Motor neuron (in vitro differentiated cells): ENCODE data around the gene EFNA3. TPM values are rescaled to one million over a fixed set of nuclear protein-coding genes. Genes with fewer than 3 reads are reported as not detected.

Source experiments
- ATAC-seq, 8 experiments: fragments of 200-7000 bp; cut with Tn5 transposase; replicated peaks in 6 of 8; 2 replicates each; pipeline ENCODE4 v1.8.0; 2021; ENCODE audit warnings: mild to moderate bottlenecking in 8 of 8, moderate library complexity in 8 of 8
- H3K27ac ChIP-seq, 2 donors: fragments of 250-450 bp; sonication (Bioruptor Pico); 2 replicates each; pipeline ENCODE4 v1.9.0; 2021; ENCODE audit warnings: antibody characterized with exemption in 2 of 2, mild to moderate bottlenecking in 2 of 2, moderate library complexity in 1 of 2
- H3K4me1 ChIP-seq, 2 donors: fragments of 250-450 bp; sonication (Bioruptor Pico); replicated peaks in 1 of 2; 2 replicates each; pipeline ENCODE4 v1.6.1; 2021; ENCODE audit warnings: antibody characterized with exemption in 2 of 2, mild to moderate bottlenecking in 2 of 2, moderate library complexity in 1 of 2
- H3K4me3 ChIP-seq, 5 donors: fragments of 250-450 bp; sonication (Bioruptor Pico); 2 replicates each; pipeline ENCODE4 v1.9.0; 2021; ENCODE audit warnings: antibody characterized with exemption in 5 of 5, mild to moderate bottlenecking in 5 of 5, moderate library complexity in 4 of 5
- WGBS, 10 experiments: fragments of 450-650 bp; shearing (Covaris generic); methylation state at CpG; one replicate each; pipeline ENCODE4 v1.0.0; 2022; 5-methylcytosine and 5-hydroxymethylcytosine counted together
- in situ Hi-C, 9 experiments: fragments of 400-800 bp; cut with MboI; loops; one replicate each; pipeline ENCODE4 v1.15.0; 2021; ENCODE audit warnings: low sequenced_read_pairs in 9 of 9, low pct_unique_long_range_greater_than_20kb in 2 of 9; ENCODE audit not compliant: unreplicated experiment in 9 of 9
- total RNA-seq, 8 experiments: library from RNA; unstranded; fragments of 300-600 nt; gene quantifications; 2 replicates each; pipeline versions ENCODE4 v1.2.3 to v1.2.4, GENCODE V29; 2022

The EFNA3 gene, protein sequence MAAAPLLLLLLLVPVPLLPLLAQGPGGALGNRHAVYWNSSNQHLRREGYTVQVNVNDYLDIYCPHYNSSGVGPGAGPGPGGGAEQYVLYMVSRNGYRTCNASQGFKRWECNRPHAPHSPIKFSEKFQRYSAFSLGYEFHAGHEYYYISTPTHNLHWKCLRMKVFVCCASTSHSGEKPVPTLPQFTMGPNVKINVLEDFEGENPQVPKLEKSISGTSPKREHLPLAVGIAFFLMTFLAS
- 10 to 100 TPM in 5 of 8 experiments, 1 to 10 TPM in 2, under 1 TPM in 1; 0.71 to 53.7 (median 27.8) TPM for total RNA-seq

DNA sequence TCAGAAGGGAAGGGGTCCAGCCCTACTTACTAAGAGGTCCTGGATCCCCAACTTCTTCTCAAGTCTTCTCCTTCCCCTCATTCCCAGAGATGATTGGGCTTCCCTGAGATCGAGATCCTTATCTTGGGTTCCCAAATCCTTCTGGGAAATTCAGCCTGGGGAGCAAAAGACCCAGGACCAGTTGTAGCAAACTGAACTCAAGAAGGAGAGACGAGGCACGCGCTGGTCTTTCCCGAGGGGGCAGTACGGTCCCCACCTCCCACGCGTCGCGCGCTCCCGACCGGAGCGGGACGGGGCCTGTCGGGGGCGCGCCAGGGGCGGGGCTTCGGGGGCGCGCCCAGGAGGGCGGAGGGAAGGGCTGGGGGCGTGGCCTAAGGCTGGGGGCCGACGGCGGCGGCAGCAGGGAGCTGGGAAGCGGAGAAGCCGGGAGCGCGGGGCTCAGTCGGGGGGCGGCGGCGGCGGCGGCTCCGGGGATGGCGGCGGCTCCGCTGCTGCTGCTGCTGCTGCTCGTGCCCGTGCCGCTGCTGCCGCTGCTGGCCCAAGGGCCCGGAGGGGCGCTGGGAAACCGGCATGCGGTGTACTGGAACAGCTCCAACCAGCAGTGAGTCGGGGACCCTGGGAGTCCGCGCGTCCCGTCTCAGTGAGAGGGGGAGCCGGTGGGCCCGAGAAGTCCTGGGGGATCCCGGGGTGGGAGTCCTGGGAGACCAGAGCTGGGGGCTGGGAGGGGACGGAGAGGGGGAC is at the start of gene EFNA3:
Gene EFNA3, plus strand, starts transcription at position 369 of the 741 bp plus-strand sequence. Its CDS starts 105 bp downstream, at position 474.
- ATAC-seq: peak; percentile 24 to 64 (median 40)
- H3K4me1 ChIP-seq: peaks cover 51 to 56% of the 10 kb centered on the region in 2 donors
- peak within 1 kb of the TSS; percentile 60 to 84 (median 80) for H3K4me3 ChIP-seq
- in situ Hi-C loops: no loop called here
- H3K27ac ChIP-seq: peak within 1 kb of the TSS; percentile 92 to 98
- 11 to 60% (median 17%) methylated on average over 1 to 4 of the region's 59 CpGs; no CpG with 5 or more reads in 7 of the 10 experiments for WGBS, 10 experiments

DNA sequence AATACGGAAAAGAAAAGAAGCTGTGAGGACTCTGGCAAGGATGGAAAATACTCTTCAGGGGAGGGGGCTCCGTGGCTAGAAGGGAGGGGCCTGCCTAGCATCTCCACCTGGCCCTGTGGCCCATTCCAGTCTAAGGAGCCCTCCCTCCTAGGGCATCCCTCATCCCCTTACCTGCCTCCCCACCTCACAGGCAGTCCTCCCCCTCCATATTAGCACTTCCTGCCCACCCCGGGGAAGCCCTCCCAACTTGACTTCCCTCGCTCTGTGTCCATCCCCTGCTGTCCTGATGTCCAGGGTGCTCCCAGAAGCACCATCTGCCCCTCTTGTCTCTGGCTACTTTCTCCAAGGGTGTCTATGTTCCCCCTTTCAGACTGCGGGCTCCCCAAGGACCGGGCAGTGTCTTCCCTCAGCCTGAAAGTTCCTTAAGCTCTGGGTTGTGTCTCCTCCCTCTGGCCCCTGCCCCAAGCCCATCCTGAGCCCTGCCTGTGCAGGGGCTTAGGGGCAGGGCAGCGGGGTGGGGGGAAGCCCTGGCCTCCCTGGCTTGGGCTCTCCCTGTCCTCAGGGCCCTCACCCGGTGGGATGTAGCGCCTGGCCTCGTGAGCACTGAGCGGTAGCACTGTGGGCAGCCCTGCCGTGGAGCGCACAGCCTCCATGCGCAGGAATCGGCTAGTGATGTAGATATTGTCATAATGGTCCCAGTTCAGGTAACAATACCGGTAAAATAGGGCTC is 49.0 kb upstream of the EFNA3 start:
- 20 to 82% (median 60%) methylated on average over 1 to 9 of the region's 16 CpGs; no CpG with 5 or more reads in 5 of the 10 experiments for WGBS, 10 experiments
- Histone ChIP-seq H3K27ac (no peak overlapping the region), H3K4me1 (no peaks in the 10 kb centered on the region), H3K4me3 (no peak overlapping the region)
- peak in 3 of 8 experiments; percentile 7 to 36 (median 16) for ATAC-seq
- in situ Hi-C loops: no loop called here

DNA sequence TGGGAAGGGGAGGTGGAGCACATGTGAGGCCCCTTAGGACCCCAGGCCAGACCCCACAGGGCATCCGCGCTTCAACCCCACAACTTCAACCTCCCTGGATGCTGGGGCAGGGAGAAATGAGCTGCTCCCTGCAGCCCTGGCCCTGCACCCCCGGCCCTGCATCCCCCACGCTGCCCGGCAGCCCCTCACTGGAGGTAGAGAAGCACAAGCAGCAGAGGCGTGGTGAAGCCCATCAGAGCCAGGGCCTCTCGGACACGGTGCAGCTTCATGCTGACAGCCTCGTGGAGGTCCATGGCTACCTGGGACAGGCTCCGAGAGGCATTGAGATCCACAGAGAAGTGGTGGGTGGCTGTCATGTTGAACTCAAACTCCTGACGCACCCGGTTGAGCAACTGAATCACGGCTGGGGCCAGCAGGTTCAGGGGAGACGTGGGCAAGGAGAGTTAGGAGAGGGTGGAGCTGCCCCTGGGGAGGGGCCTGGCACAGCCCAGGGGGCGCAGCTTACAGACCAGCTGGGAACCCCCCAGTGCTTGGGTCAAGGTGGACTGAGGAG is 48.3 kb upstream of the EFNA3 start:
- in situ Hi-C loops: no loop called here
- no peak overlapping the region for H3K27ac ChIP-seq
- peak in 1 of 8 experiments; percentile 20 for ATAC-seq
- no peaks in the 10 kb centered on the region for H3K4me1 ChIP-seq
- no peak overlapping the region for H3K4me3 ChIP-seq
- WGBS, 10 experiments: 85 to 100% (median 96%) methylated on average over 1 to 4 of the region's 15 CpGs; no CpG with 5 or more reads in 6 of the 10 experiments

DNA sequence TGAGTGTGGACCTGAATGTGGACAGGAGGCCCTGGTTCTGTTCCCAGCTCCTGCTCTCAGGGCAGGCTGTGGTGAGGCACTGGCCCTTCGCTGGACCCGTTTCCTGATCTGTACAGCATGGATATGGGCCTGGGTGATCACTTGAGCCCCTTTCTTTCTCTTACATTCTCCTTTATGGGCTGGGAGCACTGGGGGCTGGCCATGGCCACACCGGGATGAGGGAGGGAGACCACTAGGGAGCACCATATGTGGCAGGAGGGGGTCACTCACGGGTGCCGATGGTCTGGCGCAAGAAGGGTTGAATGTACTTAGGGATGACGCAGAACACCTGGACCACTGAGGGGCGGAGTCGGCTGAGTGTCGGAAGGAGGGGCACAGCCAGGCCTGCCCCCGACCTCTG is 47.7 kb upstream of the EFNA3 start:
- no peak for ATAC-seq
- Histone ChIP-seq H3K4me1 (no peaks in the 10 kb centered on the region), H3K4me3 (no peak overlapping the region), H3K27ac (no peak overlapping the region)
- in situ Hi-C loops: no loop called here
- 21 to 100% (median 69%) methylated on average over 1 to 7 of the region's 11 CpGs; no CpG with 5 or more reads in 4 of the 10 experiments for WGBS, 10 experiments

DNA sequence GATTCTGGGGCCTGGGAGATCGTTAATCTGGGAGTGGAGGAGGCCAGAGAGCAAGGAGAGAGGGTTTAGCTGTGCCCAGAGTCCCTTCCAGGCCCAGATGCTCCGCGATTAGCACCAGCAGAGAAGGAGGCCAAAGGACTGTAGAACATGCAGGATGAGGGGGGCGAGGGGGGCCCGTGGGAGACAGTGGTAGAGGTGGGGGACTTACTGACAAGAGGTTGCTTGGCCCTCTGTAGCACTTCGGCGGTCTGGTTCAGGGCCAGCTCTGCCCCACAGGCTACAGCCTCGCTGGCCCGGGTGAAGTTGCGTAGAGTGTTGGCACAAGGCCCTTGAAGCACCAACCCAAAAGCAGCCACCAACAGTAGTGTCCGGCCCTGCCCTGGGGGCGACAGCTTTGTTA is 45.8 kb upstream of the EFNA3 start:
- Histone ChIP-seq H3K4me3 (no peak overlapping the region), H3K4me1 (no peaks in the 10 kb centered on the region), H3K27ac (no peak overlapping the region)
- ATAC-seq: no peak
- in situ Hi-C loops: no loop called here
- WGBS, 10 experiments: 51 to 100% (median 90%) methylated on average over 1 to 5 of the region's 12 CpGs; no CpG with 5 or more reads in 7 of the 10 experiments

DNA sequence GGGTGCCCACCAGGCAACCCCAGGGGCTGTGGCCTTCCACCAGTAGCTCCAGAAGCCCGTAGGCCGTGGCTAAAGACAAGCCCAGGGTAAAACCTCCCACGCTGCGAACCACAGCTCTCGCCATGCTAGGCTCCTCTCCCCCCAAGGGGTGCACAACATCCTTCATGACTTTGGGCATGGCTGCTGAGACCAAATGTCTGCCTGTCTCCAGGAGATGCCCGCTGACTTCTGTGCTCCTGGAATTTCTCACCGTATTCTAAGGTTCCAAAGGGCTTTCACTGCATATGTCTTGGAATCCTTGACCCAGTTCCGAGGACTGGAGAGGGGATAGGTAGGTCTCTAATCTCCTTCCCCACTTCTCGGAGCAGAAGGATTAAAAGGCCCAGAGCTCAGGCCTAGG is 45.1 kb upstream of the EFNA3 start, which contains the start of the genes DCST1 and DCST2:
Gene DCST1, plus strand, starts transcription at position 301 of the 400 bp plus-strand sequence. CDS start 213 bp downstream, outside the sequence.
Gene DCST2, minus strand, starts transcription at position 258 of the 400 bp plus-strand sequence. Its CDS starts 80 bp downstream, at position 178.
- no peak within 1 kb of the TSS for H3K4me3 ChIP-seq
- in situ Hi-C loops: no loop called here
- no peak for ATAC-seq
- H3K4me1 ChIP-seq: no peaks in the 10 kb centered on the region
- 80 to 100% (median 88%) methylated on average over 1 to 9 of the region's 9 CpGs; no CpG with 5 or more reads in 2 of the 10 experiments for WGBS, 10 experiments
- no peak within 1 kb of the TSS for H3K27ac ChIP-seq

DNA sequence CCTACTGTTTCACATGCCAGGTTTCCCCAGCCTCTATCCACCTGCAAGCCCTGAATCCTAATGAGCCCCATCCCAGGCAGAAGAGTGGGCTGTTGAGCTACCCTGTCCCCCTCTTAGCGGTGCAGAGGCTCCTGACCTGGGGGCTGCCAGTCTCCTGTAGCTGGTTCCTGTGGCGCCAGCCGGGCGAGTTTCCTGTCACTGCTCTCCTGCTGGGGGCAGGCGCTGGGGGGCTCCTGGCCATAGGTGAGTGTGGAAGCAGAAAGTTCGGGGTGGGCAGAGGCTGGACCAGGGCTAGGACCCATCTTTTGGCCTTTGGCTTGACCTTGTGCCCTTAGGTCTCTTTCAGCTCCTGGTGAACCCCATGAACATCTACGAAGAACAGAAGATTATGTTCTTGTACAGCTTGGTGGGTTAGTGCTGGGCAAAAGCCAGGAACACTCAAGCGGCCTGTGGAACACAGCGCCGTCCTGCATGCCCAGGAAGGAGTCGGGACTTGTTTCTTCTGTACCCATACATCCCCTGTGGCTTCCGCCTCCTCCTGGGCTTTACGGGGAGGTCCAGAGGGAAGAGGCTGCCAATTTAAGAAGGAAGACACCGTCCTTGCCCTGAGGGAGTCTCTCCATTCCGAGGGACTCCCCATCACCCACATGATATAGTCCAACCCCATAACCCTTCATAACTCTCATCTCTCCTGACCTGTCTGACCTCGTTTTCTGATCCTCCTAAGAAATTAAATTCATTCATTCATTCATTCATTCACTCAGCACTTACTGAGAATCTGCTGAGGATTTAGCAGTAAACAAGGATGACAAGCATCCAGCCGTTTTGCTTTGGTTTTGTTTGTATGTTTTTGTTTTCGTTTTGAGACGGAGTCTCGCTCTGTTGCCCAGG is 44.1 kb upstream of the EFNA3 start:
- Histone ChIP-seq H3K4me1 (no peaks in the 10 kb centered on the region), H3K27ac (no peak overlapping the region), H3K4me3 (no peak overlapping the region)
- in situ Hi-C loops: no loop called here
- no peak for ATAC-seq
- 58 to 94% (median 80%) methylated on average over 4 to 15 of the region's 20 CpGs; no CpG with 5 or more reads in 2 of the 10 experiments for WGBS, 10 experiments

DNA sequence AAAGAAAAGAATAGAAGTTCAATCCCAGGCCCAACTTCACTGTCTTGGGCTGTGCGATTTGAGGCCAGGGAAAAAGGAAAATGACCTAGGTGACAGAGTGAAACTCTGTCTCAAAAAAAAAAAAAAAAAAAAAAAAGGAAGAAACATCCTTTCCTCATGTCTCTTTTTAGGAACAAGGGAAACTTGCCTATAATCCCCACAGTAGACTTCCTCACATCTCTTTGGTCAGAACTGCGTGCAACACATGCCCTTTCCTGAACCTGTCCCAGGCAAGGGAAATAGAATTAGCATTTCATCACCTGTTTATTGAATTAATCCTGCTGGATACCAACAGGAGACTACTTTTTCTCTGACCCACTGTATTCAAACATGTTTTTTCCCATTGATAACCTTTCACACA is 42.7 kb upstream of the EFNA3 start:
- ATAC-seq: no peak
- no peak overlapping the region for H3K27ac ChIP-seq
- in situ Hi-C loops: no loop called here
- 70 to 91% (median 89%) methylated on average over 1 to 2 of the region's 2 CpGs; no CpG with 5 or more reads in 4 of the 10 experiments for WGBS, 10 experiments
- H3K4me3 ChIP-seq: no peak overlapping the region
- H3K4me1 ChIP-seq: no peaks in the 10 kb centered on the region

DNA sequence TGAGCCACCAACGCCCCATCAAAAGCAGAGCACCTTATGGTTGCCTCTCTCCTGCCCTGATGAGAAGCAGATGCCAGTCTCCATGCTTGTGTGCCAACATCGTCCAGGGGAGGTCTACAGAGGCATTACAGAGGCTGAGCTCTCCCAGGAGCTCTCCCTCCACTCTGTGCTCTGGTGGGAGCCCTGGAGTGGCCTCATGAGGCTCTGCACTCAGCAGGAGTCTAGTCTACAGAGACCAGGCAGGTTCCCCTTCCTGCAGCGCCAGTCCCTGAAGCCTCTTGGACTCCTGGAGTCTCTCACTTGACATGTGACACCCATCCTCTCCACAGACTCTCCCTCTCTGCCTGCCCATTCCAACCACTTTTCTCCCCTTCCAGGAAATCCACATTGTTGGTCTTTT is 41.6 kb upstream of the EFNA3 start:
- H3K4me1 ChIP-seq: no peaks in the 10 kb centered on the region
- WGBS, 10 experiments: 20 to 94% (median 83%) methylated on average over 1 to 2 of the region's 3 CpGs; no CpG with 5 or more reads in 3 of the 10 experiments
- H3K4me3 ChIP-seq: no peak overlapping the region
- H3K27ac ChIP-seq: no peak overlapping the region
- peak in 4 of 8 experiments; percentile 6 to 43 (median 27) for ATAC-seq
- in situ Hi-C loops: no loop called here

DNA sequence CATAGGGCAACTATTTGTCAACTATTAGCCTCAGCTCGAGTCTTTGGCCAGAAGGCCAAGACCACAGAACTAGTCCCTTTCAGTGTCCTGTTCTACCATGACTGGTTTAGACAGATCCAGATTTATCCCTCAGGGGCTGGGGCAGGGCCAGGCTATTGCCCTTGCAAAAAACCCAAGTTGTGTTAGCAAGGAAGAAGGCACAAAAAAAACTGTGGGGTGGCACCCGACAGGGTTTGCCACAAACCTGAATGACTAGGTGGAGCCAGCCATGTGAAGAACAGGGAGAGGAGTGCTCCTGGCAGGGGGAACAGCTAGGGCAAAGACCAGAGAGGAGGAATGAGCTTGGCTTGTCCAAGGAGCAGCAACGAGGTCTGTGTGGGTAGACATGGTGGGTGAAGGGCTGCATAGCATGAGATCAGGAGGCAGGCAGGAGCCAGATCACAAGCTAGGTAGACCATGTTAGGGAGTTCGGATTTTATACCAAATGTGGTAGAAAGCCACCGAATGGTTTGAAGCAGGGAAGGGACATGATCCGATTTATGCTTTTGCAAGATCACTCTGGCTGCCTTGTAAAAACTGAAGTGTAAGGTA is 40.7 kb upstream of the EFNA3 start:
- in situ Hi-C loops: no loop called here

DNA sequence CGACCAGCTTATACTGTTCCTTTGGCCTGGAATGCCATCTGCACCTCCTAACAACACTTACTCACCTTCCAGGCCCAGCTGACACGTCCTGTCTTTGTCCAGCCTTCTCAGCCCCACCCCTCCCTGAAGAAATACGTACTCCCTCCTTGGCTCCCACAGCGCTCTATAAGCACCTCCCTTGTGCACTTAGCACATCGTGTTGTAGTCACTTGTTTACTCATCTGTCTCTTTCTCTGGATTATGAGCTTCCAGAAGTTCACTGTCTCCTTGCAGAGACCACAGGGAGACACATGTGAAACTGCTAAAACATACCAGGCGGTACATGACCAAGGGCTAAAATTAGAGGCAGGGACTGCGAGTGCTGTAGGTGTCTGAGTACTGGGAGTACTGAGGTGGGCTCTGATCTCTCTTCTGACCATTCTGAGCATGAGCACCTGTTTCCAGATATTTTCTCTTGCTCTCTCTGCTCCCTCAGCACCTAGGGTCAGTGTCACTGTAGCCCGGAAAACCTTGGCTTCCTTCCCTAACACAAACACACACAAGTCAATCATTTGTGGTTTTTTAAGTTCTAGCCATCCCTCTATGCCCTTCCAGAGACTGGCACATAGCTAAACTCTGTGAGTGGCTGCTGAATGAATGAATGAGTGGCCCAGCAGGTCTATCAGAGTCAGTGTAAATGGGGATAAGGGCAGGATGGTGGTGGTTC is 39.9 kb upstream of the EFNA3 start:
- no peak overlapping the region for H3K27ac ChIP-seq
- in situ Hi-C loops: no loop called here
- ATAC-seq: peak in 7 of 8 experiments; percentile 39 to 100 (median 72)
- no peaks in the 10 kb centered on the region for H3K4me1 ChIP-seq
- WGBS, 10 experiments: 20 to 80% (median 50%) methylated on average over 1 to 8 of the region's 8 CpGs; no CpG with 5 or more reads in 1 of the 10 experiments
- H3K4me3 ChIP-seq: no peak overlapping the region

More for the DNA sequence above, 40.7 kb upstream of the EFNA3 start:
- Histone ChIP-seq H3K4me3 (no peak overlapping the region), H3K4me1 (no peaks in the 10 kb centered on the region), H3K27ac (no peak overlapping the region)
- 40 to 100% (median 81%) methylated on average over 1 to 6 of the region's 6 CpGs; no CpG with 5 or more reads in 1 of the 10 experiments for whole genome bisulfite sequencing, 10 experiments
- ATAC-seq: no peak
